ENCODE measurements around the gene SPECC1L. TPM values are rescaled to one million over a fixed set of nuclear protein-coding genes. Genes with fewer than 3 reads are reported as not detected.

Gene SPECC1L
- total RNA-seq, 1 donor = 46.7 TPM

DNA sequence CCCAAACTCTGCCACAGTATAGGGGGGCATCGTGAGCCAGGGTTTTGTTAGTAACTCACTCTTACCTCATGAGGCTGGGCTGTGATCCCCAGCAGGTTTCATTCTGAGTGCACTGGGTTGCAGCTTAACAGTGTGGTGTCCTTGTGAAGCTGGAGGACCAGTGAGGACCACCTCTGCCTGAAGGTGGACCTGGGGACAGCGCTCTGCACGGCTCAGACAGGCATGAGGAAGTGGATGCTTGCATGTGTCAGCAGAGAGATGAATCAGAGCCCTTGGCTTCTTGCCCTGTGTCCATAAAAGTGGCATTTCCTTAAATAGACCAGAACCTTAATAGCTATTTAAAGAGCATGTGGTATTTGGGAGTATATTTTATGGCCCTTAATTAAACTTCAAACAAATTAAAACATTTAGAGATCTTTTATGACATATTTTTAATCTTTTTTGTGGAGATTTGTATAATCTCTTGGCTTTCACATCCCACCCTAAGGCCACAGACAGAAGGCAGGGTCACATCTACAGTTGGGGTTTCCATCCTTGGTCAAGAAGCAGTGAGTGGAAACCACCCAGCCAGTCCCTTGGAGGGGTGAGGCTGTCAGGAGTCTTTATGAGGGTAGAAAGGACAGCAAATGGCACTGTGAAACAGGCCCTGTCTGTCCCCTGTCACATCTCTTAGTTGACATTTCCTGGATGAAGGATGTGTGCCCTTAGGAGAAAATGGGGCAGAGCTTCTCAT, 132.0 kb downstream of the SPECC1L start:
- Histone ChIP-seq H3K36me3 (ENCODE audit: insufficient read depth, low read length) (peaks cover 26% of the 10 kb centered on the region), H3K9me3 (ENCODE audit: low read depth, low read length) (no peaks in the 10 kb centered on the region), H3K4me2 (ENCODE audit: insufficient read depth, low read length) (peak overlapping the region; percentile 61), H3K27me3 (ENCODE audit: insufficient read depth, low read length) (no peaks in the 10 kb centered on the region), H3K4me3 (ENCODE audit: insufficient read depth, low read length) (no peak overlapping the region), H3K79me2 (ENCODE audit: insufficient read depth, low read length) (peaks cover 19% of the 10 kb centered on the region), H3K27ac (ENCODE audit: low read depth, low read length) (peak overlapping the region; percentile 70), H3K4me1 (ENCODE audit: insufficient read depth, low read length) (peaks cover 26% of the 10 kb centered on the region), H4K20me1 (ENCODE audit: insufficient read depth, low read length) (peaks cover 17% of the 10 kb centered on the region), H2AFZ (ENCODE audit: low read length) (no peak overlapping the region)
- TF ChIP-seq, protein P1, sequence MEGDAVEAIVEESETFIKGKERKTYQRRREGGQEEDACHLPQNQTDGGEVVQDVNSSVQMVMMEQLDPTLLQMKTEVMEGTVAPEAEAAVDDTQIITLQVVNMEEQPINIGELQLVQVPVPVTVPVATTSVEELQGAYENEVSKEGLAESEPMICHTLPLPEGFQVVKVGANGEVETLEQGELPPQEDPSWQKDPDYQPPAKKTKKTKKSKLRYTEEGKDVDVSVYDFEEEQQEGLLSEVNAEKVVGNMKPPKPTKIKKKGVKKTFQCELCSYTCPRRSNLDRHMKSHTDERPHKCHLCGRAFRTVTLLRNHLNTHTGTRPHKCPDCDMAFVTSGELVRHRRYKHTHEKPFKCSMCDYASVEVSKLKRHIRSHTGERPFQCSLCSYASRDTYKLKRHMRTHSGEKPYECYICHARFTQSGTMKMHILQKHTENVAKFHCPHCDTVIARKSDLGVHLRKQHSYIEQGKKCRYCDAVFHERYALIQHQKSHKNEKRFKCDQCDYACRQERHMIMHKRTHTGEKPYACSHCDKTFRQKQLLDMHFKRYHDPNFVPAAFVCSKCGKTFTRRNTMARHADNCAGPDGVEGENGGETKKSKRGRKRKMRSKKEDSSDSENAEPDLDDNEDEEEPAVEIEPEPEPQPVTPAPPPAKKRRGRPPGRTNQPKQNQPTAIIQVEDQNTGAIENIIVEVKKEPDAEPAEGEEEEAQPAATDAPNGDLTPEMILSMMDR (IDR thresholded peaks at IDR 0.05; ENCODE audit: extremely low read depth, low read depth, low read length) = no peak
- DNase-seq (ENCODE audit: insufficient read length, low spot score, missing footprints) = peak; percentile 98

DNA sequence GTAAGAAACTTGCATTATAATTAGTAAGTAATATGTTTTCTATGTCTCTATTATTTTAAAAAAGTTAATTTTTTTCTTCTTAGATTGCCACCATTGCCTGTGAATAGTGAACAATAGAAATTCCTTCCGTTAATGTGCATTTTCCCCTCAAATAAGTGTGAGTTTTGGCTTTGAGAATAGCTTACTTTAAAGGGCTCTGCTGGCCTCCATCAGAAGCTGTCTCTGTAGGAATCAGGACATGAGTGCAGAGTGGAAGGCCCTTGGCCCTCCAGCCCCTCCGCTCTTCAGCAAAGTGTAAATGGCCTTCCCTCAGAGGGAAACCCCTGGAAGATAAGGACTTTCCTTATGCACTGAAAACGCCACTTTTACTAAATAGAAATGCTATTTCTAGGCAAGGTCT, 132.7 kb downstream of the SPECC1L start:
- H3K9me3 ChIP-seq (ENCODE audit: low read depth, low read length) = no peaks in the 10 kb centered on the region
- H3K36me3 ChIP-seq (ENCODE audit: insufficient read depth, low read length) = peaks cover 27% of the 10 kb centered on the region
- no peak overlapping the region for H2AFZ ChIP-seq (ENCODE audit: low read length)
- peaks cover 23% of the 10 kb centered on the region for H4K20me1 ChIP-seq (ENCODE audit: insufficient read depth, low read length)
- H3K27ac ChIP-seq (ENCODE audit: low read depth, low read length) = no peak overlapping the region
- H3K4me1 ChIP-seq (ENCODE audit: insufficient read depth, low read length) = peaks cover 26% of the 10 kb centered on the region
- H3K79me2 ChIP-seq (ENCODE audit: insufficient read depth, low read length) = peaks cover 26% of the 10 kb centered on the region
- peak; percentile 8 for DNase-seq (ENCODE audit: insufficient read length, low spot score, missing footprints)
- H3K4me2 ChIP-seq (ENCODE audit: insufficient read depth, low read length) = no peak overlapping the region
- no peak overlapping the region for H3K4me3 ChIP-seq (ENCODE audit: insufficient read depth, low read length)
- no peaks in the 10 kb centered on the region for H3K27me3 ChIP-seq (ENCODE audit: insufficient read depth, low read length)
- TF ChIP-seq, protein P1 (IDR thresholded peaks at IDR 0.05; ENCODE audit: extremely low read depth, low read depth, low read length) = no peak

DNA sequence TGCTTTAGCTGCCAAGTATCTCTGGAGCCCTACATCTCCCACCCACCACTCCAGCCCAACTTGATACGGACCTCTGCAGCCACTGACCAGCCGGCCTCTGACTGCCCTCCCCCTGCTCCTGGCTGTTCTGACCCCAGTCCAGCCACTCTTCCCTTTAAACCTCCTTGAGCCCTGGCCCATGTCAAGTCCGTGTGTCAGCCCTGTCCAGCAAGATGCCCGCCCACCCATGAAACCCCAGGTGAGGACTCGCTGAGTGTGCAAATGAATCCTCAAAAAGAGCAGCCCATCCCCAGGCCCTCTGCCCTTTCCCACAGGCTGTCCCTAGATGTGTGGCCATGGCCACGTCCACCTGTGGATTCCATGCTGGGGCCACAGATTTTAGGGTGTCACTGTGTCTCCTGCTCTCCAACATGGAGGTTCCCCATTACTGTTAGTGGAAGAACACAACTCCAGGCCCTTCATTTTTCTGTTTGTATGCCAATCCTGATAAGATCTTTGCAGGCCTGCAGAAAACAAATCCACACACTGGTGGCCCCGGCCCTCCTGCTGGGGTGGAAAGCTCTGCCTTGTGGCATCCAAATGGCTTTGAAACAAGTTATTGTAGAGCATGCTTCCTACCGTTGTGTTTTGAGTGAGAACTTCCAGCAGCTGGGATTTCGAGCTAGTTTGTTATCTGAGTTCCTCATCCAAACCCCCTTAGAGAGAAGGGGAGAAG, 134.1 kb downstream of the SPECC1L start:
- peaks cover 26% of the 10 kb centered on the region for H3K4me1 ChIP-seq (ENCODE audit: insufficient read depth, low read length)
- peaks cover 24% of the 10 kb centered on the region for H3K36me3 ChIP-seq (ENCODE audit: insufficient read depth, low read length)
- H3K4me2 ChIP-seq (ENCODE audit: insufficient read depth, low read length) = no peak overlapping the region
- no peak overlapping the region for H3K27ac ChIP-seq (ENCODE audit: low read depth, low read length)
- H4K20me1 ChIP-seq (ENCODE audit: insufficient read depth, low read length) = peaks cover 33% of the 10 kb centered on the region
- peaks cover 30% of the 10 kb centered on the region for H3K79me2 ChIP-seq (ENCODE audit: insufficient read depth, low read length)
- no peaks in the 10 kb centered on the region for H3K9me3 ChIP-seq (ENCODE audit: low read depth, low read length)
- H3K27me3 ChIP-seq (ENCODE audit: insufficient read depth, low read length) = no peaks in the 10 kb centered on the region
- H2AFZ ChIP-seq (ENCODE audit: low read length) = no peak overlapping the region
- no peak overlapping the region for H3K4me3 ChIP-seq (ENCODE audit: insufficient read depth, low read length)
- peak; percentile 9 for DNase-seq (ENCODE audit: insufficient read length, low spot score, missing footprints)
- TF ChIP-seq, protein P1 (IDR thresholded peaks at IDR 0.05; ENCODE audit: extremely low read depth, low read depth, low read length) = no peak

Data from osteoblast (primary cell).